Stimulated activated CD4-positive, alpha-beta T cell treated with anti-CD3 and anti-CD28 coated beads, Interleukin-2, amount 100 ng/mL, for 48 hours (primary cell): Measurements from ENCODE around the gene ARL6IP6.
"Not testable (repeated sequence)": the region's sequence is repeated elsewhere in the genome, so short reads cannot be mapped to it uniquely, and the experiment has no call there.

Experiments
- DNase-seq, 2 donors: peaks; one replicate each; pipeline ENCODE4 v3.0.0-alpha.2; 2020

Gene ARL6IP6

DNA sequence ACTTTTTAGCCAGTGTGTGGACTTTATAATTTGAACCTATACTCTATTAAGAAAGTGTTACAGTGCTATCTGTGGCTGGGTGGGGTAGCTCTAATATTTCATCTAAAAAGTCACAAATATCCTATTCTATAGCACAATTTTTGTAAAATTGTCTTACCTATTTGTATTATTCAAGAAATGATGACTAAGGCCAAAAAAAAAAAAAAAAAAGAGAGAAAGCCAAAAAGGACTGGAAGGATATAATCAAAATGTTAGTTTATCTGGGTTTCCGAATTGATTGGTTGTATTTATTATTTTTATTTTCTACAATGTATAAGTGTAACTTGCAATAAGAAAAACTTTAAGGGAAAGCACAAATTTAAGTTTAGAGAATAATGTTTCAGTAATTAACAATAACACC, 5.5 kb downstream of the ARL6IP6 start:
- DNase-seq: no peak

DNA sequence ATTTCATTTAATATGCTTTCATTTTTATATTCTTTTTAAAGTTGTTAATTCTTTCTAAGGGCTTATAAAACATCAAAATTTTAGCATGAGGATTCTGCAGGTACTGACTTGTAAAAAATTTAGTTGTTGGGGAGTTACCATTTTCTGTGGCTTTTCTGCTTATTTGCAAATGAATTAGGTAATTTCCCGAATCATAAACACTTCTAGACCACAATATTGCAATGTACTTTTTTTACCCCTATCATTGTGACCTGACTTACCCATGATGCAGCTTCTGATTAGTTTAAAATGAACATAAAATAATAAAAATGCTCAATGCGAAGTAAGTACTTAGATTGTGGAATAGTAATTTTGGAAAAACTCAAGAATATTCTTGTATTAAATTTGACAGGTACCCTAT, 11.4 kb downstream of the ARL6IP6 start:
- DNase-seq: no peak

DNA sequence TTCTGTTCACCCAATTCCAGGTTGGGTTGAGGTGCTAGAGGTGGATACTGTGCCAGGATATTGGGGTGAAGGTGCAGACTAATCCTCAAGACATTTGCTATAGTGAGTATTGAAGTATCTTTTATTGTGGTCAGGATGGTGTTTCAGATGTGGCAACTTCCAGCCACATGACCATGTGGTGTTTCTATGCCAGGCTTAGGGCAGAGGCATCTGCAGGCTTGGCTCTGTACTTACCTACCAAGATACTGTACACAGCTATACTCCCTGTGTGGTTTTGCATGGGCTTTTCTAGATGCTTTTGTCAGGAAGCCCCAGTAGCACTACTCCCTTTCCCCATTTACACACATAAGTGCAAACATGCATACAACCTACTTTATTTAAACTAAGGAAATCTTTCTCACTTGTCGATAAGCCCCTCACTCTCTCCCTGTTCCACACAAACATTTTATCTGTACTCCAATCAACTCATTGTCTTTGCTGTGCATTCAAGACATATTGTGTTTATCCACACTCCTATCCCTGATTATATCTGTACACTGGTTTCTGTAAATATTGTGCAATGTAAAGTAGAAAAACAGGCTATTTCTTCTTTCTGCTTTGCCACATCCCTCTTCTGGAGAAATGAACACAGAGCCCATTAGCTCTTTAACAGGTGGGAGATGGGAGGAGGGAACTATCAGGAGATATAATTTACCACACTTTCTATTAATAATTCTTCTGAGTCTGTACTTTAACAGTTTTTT, 12.3 kb downstream of the ARL6IP6 start:
- DNase-seq: no peak

DNA sequence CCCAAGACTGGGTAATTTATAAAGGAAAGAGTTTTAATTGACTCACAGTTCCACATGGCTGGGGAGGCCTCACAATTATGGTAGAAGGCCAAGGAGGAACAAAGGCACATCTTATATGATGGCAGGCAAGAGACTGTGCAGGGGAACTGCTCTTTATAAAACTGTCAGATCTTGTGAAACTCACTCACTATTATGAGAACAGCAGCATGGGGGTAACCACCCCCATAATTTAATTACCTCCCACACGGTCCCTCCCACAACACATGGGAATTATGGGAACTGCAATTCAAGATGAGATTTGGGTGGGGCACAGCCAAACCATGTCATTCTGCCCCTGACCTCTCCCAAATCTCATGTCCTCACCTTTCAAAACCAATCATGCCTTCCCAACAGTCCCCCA, 19.1 kb downstream of the ARL6IP6 start:
- DNase-seq: not testable (repeated sequence)

DNA sequence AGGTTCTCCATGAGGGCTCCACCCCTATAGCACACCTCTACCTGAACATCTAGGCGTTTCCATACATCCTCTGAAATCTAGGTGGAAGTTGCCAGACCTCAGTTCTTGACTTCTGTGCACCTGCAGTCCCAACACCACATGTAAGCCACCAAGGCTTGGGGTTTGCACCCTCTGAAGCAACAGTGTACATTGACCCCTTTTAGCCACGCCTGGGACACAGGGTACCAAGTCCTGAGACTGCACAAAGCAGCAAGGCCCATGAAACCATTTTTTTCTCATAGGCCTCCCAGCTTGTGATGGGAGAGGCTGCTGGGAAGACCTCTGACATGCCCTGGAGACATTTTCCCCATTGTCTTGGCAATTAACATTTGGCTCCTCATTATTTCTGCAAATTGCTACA, 20.0 kb downstream of the ARL6IP6 start:
- DNase-seq: no peak

DNA sequence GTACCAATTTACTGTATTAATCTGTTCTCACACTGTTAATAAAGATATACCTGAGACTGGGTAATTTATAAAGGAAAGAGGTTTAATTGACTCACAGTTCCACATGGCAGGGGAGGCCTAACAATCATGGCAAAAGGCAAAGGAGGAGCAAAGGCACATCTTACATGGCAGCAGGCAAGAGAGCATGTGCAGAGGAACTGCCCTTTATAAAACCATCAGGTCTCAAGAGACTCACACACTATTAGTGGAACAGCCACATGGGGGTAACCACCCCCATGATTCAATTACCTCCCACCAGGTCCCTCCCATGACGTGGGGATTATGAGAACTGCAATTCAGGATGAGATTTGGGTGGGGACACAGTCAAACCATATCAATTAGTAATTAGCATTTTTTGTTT, 21.3 kb downstream of the ARL6IP6 start:
- not testable (repeated sequence) for DNase-seq

DNA sequence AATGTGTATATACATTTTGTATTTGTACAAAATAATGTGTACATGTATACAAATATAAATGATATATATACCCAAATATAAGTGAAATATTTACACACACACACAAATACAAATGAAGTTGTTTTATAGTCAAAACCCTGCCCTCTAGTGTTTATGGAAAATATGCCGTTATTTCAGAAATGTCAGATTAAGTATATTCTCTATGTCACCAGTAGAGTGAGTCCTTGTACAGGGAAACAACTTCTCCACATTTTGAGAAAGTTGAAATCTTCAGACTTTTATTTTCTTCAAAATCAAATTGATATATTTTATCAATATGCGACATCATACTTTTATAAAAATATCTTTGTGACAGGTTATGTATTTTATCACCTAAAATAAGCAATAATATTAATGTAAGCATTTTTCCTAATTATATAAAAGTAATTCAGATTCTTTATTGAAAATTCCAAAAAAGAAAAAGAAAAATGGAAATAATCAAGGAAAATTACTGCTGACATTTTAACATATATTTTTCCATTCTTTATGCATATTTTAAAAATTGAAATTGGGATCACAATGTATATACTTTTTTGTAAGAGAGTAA, 22.4 kb downstream of the ARL6IP6 start:
- no peak for DNase-seq

DNA sequence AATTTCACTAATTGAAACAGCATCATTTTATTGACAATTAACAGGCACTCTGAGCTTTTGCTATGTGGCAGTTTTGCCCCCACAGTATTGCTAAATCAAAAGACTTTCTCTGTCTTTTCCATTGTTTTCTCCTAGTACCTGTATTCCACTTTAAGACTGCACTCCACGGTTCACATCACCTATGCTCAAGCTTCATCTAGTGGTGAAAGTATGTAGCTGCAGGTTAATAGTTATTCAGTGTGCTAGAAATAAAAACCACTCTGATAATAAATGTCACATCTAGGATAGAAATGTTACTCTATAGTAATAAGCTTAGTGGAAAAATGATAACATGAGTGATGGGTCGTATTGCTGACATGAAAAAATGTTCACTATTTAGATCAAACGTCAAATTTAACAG, 24.6 kb downstream of the ARL6IP6 start:
- DNase-seq: no peak

DNA sequence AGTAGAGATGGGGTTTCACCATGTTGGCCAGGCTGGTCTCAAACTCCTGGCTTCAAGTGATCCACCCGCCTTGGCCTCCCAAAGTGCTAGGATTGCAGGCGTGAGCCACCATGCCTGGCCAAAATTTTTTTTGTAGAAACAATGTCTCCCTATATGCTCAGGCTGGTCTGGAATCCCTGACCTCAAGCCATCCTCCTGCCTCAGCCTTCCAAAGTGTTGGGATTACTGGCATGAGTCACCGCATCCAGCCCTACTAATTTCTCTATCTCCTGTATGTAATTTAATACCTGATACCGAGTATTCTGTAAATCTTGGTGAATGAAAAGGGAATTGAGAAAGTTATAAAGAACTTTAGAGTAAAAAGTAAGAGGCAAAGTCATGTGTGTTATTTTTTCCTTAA, 29.3 kb downstream of the ARL6IP6 start:
- not testable (repeated sequence) for DNase-seq

DNA sequence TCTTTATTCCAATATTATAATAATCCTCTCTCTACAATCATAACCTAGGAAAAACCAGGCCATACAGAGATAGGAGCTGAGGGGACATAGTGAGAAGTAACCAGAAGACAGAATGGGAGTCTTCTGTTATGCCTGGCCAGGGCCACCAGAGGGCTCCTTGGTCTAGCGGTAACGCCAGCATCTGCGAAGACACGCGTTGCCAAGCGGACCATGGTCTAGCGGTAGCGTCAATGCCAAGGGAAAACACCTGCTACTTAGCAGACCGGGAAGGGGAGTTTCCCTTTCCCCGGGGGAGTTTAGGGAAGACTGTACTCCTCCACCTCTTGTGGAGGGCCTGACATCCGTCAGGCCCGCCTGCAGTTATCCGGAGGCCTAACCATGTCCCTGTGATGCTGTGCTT, 36.6 kb downstream of the ARL6IP6 start:
- no peak for DNase-seq

DNA sequence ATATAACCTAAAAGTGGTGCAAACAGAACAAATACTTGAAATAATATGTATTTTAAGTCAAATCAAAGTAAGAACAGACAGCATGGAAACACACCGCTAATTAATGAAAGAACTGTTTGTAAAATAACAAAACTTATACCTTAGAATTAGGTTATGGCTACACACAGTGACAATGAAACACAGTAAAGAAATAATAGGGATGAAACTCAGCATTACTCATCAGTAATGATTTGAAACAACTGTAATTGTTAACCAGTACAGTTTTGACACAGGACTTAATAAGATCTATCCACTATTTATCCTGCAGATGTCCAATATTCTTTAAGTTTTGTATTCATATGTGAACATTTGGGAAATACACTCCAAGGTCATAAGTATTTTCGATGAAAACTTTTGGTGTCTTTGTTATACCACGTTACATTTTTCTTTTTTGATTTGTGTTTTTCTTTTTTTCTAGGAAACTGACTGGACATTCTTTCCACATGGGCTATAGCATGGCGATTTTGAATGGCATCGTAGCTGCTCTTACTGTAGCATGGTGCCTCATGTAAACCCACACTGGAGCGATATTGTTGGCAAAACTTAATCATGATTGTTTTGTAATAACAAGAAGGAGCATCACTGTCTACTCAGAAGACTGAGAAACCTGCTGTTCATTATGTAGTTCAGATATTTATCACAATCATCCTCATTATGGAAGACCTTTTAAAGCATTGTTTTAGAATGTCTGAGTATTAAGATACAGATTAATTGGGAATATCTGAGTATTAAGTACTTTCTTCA, 41.1 kb downstream of the ARL6IP6 start:
- DNase-seq: no peak

DNA sequence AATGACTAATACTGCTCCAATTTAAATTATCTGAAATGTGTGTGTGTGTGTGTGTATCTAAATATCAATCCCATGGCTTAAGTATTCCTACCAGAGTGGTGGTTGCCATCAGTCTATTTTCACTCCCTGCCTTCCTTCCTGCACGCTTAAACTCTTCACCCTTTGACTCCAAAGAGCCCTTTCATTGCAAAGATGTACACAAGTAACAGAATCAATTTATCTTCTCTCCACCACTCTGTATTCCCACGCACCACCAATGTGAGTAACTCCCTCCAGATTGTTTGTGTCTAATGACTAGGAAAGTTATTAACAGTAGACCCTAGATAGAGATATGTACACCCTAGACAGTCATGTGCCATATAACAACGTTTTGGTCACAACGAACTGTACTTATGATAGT, 42.8 kb downstream of the ARL6IP6 start:
- no peak for DNase-seq

DNA sequence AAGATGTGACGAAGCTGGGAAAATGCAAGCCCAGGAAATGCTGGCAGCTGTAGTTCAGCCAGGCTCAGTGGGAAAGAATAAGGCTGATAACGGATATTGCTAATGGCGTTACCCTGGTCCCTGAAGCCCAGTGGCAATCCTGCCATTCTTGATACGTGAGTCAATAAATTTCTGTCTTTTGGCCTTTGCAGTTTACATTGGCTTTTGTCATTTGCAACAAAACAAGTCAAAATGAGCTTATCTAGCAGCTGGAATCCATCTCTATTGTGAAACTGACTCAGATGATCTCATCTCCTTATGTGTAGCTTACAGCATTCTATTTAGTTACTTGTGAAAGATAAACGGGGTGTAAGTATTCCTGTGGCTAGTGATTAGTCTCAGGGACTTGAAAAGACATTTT, 43.8 kb downstream of the ARL6IP6 start:
- no peak for DNase-seq

DNA sequence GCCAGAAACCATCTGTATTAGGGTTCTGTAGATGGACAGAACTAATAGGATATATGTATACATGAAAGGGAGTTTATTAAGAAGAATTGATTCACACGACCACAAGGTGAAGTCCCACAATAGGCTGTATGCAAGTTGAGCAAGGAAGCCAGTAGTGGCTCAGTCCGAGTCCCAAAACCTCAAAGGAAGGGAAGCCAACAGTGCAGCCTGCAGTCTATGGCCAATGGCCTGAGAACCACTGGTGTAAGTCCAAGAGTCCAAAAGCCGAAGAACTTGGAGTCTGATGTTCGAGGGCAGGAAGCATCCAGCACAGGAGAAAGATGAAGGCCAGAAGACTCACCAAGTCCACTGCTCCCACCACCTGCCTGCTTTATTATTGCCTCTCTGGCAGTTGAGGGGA, 44.8 kb downstream of the ARL6IP6 start:
- not testable (repeated sequence) for DNase-seq

DNA sequence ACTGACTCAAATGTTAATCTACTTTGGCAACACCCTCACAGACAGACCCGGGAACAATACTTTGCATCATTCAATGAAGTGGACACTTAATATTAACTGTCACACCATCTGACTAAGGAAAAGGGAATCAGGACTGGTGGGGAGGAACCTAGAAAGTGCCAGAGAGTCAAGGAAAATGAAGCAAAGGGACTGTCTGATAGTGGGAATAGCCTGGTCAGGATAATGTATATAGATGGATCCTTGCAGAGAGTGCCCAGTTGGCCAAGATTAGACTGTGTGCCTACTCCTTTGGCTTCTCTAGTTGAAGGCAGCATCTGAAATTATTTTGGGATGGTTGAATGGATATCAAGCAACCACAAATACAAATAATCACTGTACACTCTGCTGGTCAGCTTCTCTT, 45.2 kb downstream of the ARL6IP6 start:
- no peak for DNase-seq

DNA sequence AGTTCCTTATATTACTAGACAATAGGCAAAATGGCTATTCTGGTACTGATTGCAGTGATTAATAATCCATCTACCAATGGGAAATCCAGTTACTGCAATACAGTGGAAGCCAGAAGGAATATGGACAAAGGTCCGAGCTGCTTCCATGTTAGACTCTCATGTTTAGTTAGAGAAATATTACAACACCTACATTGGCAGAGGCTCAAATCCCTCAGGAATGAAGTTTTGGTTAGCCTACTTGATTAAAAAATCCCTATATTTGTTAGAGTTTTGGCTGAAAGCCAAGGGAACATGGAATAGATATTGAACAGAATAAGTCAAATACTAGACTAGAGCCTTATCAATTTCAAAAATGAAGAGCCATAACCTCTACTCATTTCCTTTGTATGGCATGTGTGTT, 48.5 kb downstream of the ARL6IP6 start:
- DNase-seq: no peak

DNA sequence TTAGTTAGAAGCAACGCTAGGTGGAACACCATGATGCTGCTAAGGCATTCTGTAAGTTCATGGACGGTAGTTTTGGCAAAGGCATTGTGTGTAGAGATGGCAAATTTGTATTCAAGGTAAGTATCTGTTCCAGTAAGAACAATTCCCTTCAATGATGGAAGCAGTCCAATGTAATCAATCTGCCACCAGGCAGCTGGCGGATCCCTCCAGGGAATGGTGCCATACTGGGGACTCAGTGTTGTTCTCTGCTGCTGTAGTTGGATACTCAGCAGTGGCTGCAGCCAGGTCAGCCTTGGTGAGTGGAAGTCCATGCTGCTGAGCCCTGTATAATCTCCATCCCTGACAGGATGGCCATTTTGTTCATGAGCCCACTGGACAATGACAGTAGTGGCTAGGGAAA, 62.8 kb downstream of the ARL6IP6 start:
- DNase-seq: no peak

DNA sequence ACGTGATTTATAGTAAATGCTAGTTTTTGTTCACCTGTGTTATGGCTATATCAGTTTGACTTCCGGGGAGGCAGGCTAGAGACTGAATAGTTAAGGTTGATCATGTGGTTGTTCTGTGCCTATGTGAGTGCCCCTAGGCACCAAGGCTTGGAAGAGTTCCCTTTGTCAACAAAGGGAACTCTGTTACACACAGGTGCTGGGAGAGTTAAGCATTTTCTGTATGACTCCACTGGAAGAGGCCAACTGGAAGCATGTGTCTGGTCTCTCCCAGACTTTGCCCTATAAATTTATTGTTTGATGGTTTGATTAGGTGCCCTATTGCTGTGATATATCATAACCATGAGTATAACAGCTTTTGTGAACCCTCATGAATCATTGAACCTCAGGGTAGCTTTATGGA, 63.8 kb downstream of the ARL6IP6 start:
- no peak for DNase-seq

DNA sequence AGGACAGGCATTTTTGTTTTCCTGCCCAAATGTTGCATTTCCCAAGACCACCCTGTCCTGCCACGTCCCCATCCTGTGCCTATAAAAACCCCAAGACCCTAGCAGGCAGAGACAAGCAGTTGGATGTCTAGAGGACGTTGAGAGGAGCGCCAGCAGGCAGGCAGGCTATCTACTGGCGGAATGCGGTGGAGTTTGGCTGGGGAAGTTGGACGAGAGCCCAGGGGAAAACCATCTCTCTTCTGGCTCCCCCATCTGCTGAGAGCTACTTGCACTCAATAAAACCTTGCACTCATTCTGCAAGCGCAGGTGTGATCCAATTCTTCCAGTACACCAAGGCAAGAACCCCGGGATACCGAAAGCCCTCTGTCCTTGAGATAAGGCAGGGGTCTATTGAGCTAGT, 72.5 kb downstream of the ARL6IP6 start:
- no peak for DNase-seq

DNA sequence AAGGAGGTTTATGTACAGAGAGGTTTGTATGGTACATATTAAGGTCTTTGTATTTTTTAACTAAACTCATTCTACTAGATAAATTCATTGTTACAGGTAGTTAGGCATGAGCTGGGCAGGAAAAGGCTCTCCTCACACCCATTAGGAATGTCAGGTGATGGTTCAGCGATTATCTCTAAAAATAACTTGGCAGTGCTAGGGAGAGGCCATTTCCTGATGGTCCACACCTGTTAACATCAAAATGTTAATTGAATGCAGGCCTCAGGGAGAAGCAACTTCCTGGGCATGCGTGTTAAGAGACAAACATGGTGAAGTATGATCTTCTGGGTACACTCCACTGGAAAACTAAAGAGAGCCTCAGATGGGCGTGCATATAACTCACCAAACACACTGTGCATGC, 73.6 kb downstream of the ARL6IP6 start:
- DNase-seq: no peak

DNA sequence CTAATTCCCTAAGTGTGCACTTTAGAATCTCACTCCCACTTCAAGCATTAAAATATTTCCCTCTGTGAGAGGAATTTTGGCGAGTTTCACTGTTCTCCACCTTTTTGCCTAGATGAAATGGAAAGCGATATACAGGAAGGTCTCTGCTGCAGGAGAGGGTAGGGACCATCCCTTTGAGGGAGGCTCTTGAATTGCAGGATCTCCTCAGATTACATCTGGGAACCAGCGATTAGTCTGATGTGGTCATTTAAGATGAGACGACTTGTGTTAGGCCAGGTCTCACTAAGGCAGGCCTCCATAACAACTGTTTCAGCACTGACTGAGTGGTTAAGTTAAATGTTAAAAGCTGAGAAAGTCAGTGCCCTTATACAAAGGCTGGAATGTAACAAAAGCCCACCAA, 74.6 kb downstream of the ARL6IP6 start:
- DNase-seq: no peak

DNA sequence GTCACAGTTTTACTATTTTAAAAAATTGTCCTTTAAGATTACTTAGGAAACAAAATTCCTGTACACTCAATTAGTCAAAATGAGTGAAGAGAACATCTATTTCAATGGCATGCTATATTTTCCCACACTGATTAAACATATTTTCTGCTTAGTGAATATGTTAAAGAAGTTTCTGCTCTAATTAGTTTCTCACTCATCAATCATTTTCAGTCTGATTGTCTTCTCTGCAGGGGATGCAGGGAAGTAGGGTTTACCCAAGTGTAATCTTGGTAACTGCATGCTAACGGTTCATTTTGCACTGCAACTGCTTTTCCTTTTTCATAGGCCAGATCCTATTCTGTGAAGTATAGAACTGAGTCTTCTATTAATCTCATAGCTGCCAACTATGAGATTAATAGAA, 78.5 kb downstream of the ARL6IP6 start:
- no peak for DNase-seq

DNA sequence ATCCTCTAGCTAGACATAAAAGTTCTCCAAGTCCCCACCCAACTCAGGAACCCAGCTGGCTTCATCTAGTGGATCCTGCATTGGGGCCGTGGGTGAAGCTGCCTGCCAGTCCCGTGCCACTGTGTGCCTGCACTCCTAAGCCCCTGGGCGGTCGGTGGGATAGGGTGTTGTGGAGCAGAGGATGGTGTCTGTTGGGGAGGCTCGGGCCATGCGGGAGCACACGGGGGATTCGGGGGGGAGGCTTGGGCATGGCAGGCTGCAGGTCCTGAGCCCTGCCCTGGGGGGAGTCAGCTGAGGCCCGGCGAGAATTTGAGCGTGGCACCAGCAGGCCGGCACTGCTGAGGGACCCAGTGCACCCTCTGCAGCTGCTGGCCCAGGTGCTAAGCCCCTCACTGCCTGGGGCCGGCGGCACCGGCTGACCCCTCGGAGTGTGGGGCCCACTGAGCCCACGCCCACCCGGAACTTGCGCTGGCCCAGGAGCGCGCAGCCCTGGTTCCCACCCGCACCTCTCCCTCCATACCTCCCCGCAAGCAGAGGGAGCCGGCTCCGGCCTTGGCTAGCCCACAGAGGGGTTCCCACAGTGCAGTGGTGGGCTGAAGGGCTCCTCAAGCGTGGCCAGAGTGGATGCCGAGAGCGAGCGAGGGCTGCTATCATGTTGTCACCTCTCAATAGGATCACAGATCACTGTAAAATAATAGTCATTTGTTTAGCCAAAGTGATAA, 86.4 kb downstream of the ARL6IP6 start:
- no peak for DNase-seq

DNA sequence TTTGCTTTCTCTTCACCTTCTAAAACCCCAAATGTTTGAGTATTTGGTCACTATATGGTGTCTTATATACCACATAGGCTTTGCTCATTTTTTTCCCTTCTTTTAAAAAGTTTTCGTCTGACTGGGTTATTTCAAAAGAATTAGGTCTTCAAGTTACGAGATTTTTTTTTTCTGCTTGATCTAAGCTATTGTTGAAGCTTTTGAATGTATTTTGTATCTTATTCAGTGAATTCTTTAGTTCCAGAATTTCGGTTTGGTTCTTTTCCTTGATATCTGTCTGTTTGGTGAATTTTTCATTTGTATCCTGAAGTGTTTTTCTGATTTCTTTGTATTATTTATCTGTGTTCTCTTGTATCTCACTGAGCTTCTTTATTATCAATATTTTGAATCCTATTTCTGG, 93.5 kb downstream of the ARL6IP6 start:
- DNase-seq: no peak
